Anterior cingulate cortex (tissue), 58 donors: ENCODE results near the gene EXOC3.
"Not testable (repeated sequence)": the region's sequence is repeated elsewhere in the genome, so short reads cannot be mapped to it uniquely, and the experiment has no call there.

Experiments
- DNase-seq, 58 donors: peaks; one replicate each; lab custom pipeline; 2025; lab: John Stamatoyannopoulos, UW

The EXOC3 gene

DNA sequence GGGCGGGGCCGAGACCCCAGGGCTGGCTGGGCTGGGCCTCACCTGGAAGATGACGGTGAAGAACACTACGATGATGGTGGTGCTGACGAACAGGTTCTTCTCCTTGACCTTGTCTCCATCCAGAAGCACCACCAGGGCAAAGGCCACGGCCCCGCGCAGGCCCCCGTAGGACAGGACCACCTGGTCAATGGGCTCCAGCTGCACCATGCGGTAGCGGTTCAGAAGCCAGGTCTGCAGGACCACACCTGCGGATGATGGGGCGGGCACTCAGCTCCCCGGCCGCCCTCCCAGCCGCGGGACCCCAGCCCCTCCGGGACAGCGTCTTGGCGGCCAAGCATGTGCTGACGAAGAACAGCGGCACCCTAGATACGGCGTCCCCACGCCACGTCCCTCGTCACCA, 39.5 kb downstream of the EXOC3 start:
- no peak for DNase-seq

DNA sequence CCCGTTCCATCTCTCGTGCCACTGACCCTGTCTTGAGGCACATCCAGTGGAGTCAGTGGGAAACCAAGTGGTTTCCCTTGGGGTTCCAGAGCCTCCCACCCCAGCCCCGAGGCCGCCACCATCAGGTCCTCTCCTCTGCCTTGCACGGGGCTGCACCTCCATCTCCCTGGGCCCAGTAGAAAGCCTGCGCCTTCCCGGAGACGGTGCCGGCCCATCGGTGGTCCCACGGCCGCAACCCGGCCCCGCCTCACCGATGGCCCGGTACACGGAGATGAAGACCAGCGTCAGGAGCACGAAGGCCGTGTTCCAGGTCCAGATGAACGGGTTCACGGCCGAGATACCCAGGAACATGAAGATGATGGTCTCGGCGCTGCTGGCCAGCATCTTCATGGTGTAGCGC, 40.0 kb downstream of the EXOC3 start:
- no peak for DNase-seq

DNA sequence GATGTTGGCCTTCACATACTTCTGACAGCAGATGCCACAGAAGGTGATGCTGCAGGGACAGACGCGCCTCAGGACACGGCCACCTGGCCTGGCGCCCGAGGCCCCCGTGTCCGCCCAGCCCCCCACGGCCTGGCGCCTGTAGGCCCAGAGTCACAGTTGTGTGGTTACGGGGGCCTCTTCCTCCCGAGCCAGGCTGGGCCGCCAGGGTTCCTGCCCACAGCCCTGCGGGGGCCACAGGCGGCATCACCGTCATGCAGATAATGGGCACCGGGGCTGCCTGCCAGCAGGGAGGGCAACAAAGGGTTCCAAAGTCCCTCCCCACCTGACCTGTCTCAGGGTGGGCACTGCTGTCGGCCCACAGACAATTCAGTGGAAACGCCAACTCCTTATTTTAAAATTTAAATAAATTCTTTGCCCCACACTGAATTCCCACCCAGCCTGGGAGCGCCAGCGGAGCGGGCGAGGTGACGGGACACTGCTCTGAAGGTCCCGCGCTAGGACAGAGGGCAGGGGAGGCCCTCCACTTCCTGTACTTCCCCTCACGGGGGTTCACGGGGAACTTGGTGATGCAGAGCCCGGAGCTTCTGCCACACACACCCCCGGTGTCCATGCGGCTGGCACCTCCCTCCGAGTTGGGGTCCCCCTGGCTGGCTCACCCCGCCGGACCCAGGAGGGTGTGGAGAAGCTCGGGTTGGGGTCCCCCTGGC, 40.6 kb downstream of the EXOC3 start:
- no peak for DNase-seq

DNA sequence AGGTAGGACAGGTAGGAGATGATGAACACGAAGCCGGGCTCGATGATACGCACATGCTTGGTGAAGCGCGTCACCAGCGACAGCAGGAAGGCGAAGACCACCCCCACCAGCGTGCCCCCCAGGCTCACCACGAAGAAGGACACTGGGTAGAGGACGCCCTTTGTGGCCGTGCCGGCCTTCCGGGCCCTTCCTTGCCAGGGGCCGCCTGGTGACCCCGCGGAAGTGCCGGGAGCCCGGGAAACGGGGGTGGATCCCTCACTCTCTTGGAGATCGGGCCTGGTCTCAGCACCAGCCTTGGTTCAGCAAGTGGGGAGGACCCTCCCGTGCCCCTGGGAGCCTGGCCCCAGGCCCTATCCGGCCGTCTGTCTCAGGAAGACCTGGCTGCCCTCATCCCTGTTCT, 41.6 kb downstream of the EXOC3 start:
- DNase-seq = no peak

DNA sequence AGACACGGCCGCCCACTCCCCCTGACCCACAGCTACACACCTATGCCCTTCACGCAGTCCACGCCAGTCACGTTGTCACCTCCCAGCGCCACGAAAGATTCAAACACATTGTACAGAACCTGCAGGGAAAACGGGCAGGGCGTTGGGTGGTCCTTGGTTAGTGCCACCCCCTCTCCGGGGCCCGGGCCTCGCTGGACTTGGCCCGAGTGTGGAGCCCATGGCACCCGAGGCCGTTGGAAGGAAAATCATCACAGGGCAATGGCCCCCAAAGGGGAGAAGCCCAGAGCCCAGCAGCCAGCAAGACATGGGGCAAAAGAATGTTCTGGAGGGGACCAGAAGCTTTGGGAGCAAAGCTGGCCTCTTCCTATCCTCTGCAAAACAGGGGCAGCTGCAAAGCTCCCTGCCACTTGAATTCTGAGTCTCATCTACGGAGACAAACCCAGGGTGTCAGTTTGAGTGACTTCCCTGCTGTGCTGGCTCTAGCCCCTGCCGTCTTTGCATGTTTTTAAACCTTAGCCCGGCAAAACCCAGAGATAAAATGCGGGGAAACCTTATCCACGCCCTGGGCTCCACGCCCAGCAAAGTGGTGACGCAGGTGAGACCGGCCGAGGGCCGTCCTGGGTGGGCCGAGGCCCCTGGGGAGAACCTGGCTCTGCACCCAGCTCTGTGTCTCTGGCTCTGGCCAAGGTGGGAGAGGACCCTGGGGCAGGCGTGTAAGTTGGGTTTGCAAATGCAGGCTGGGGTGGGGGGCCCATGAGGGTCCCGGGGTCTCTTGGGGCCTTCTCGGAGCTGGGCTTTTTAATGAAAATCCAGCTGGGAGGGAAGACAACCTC, 42.4 kb downstream of the EXOC3 start:
- DNase-seq = no peak

DNA sequence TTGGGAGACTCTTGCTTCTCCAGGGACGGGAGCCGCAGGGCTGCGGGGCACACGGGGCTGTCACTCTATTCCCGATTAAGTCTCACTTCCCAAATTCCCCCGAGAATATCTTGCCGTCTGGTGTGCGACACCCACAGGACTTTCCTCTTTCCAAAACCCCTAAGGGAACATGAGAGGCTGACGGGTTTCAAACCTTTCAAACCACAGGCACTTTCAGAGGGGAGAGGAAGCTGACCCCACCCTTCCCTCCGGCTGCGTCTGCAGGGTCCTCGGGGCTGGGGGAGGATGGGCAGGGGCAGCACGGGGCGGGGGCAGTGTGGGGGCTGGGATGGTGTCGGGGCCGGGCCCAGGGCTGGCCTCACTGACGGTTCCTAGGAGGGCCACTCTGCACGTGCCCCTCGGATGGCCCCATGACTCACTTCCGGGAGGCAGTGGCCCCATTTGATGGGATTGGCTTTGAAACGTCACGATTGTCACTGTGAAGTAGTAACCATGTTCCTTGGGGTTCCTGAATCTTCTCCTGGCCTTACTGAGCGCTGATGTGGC, 43.0 kb downstream of the EXOC3 start:
- DNase-seq = no peak

DNA sequence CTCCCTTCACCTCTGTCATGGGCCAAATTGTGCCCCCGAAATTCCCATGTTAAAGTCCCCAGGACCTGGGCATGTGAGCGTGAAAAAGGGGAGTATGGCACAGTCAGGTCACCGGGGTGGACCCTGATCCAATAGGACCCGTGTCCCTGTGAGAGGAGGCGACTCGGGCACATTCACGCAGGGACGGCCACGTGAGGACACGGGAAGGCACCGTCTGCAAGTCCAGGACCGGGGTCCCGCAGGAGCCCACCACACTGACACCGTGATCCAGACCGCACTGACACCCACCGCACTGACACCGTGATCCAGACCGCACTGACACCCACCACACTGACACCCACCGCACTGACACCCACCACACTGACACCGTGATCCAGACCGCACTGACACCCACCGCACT, 43.6 kb downstream of the EXOC3 start:
- not testable (repeated sequence) for DNase-seq

DNA sequence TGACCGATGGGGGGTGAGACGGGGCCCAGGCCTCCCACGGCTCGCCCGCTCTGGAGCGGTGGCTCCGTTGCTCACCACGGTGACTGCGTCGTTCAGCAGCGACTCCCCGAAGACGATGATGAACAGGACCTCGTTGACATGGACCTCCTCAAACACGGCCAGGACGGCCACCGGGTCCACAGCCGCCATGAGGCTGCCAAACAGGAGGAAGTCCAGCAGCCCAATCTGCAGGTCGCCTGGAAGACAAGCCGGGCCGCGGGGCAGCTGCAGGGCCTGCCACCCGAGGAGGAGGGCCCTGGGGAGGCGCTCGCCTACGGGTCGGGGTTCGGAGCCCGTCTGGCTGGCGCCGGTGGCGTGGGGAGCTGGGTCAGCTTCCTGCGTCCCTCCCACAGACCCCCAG, 45.3 kb downstream of the EXOC3 start:
- DNase-seq = no peak

DNA sequence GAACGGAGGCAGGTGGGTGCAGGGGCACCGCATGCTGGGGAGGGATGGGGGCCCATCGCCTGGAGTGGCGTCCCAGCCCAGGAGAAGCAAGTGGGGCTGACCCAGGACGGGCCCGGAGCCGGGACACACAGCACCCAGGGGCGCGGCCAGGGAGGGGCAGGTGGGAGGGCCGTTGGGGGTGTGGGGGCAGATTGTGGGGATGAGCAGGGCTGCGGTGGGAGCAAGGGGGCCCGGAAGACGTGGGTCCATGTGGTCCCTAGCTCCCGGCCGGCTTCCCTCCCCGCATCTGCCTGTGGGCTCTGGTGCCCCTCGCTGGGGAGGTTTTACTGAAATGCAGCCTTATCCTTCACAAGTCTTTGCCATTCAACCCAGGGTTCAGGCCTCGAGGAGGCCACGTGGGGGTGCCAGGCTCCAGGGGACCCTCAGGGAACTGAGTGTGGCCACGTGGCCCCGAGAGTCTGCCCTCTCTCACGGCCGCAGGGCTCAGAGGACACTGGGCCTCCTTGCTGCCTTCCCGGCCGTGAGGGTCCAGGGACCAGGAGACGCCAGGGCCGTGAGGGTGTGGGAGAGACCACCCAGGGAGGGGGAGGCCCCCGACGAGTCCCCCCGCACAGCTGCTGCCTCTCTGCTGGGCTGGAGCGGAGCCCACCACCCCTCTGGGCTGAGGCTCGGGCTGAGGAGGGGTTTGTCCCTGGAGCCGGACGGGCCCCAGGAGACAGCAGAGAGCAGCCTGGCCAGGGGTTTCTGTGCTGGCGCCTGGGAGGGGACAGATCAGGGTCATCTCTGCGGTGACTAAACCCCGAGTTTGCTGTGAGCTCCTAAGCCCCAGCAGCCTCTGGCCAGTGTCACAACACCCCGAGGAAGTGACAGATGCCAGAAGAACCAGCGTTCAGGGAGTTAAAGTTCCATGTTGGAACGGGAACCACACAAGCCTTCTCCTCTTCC, 46.0 kb downstream of the EXOC3 start:
- DNase-seq = no peak

DNA sequence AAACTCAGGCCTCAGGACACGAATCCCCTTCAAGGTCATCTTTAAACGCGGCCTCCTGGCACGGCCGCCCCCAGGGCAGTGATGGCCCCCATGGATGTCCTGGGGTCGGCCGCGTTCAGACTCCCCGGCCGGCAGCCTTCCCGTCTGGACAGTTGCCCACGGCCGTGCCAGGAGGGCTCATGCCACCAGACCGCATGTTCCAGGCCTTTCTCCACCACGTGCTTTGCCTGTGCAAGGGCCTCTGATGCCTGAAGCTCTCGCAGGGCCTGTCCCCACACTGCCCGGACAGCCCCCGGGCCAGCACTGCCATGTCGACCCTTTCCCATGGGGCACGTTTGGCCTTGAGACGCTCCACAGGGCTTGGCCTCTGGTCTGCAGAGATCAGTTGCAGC, 46.7 kb downstream of the EXOC3 start:
- DNase-seq = no peak

DNA sequence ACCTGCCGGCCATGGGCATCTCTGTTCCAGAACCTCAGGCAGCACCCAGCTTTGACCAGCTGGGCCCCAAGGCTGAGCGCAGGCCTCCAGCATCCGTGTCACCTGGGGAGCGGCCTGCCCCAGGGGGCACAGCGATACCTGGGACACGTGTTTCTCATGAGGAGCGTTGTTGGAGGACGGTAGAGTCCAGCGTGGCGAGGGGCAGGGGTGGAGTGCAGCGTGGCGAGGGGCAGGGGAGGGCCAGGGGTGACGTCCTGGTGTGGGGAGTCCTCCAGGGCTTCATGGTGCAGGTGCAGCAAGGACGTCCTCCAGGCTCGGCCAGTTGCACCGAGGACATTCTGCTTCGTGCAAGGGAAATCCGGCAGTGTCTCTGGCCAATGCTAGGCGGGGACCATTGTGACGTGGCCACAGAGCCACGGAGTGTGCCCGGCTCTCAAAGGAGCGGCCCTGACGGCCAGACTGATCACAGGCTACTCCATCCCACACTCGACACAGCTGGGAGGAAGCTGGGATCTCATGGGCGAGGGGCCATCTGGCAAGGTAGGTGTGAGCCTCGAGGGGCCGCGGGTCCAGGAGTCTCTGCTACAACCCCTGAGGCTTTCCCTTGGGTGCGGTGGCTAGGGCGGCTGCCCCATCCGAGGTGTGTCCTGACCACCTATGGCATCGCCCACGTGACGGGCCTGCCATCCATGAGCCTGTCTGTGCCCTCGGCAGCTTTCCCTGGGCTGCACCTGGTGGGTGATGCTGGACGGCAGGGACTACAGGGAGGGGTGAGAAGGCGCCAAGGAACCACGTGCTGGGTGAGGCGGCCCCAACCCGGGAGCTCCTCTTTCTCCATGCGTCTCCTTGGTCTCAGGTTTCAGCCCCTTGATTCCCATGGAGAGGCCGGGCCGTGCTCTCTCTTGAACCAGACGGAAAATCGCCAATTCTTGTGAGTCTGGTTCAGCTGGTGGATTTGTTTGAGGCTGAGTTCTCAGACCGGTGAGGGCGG, 47.4 kb downstream of the EXOC3 start:
- no peak for DNase-seq

DNA sequence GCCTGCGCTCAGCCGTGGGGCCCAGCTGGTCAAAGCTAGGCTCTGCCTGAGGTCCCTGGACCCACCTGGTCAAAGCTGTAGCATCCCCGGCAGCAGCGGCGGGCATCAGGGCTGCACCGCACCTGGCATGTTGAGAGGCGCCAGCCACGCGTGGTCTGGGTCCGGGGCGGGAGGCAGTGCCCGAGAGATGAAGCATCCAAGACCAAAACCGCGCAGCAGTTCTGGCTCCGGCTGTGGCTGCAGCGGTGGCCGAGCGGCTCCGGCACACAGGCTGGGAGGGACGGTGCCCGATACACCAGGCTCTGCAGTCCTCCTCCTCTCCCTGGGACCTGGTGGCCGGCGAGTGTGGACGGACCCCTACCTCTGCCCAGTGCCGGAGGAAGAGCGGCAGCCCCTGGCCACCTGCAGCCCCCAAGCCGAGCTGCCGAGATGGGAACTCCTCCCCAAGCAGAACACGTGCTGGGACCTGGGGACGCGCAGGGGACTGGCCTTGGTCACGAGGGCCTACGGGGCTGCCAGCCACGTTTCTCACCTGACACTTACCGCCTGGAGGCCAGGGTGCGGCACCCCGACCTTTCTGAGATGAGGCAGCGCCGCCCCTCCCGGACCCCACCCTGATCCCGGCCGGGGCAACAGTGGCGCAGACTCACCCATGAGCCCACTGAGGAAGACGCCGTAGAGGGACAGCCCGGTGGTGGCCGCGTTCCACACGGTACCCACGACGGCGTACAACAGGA, 48.3 kb downstream of the EXOC3 start:
- DNase-seq = no peak

DNA sequence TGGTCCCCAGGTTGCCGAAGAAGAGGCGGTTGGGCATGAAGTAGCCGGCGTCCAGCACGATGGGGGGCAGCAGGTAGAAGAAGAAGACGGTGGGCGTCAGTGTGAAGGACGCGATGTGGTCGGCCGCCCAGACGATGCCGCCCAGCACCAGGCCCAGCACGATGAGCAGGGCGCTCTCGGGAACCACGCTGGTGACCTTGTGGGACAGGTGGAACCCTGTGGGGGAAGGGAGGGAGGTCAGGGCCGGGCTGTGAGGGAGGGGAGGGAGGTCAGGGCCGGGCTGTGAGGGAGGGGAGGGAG, 48.8 kb downstream of the EXOC3 start:
- DNase-seq = no peak

DNA sequence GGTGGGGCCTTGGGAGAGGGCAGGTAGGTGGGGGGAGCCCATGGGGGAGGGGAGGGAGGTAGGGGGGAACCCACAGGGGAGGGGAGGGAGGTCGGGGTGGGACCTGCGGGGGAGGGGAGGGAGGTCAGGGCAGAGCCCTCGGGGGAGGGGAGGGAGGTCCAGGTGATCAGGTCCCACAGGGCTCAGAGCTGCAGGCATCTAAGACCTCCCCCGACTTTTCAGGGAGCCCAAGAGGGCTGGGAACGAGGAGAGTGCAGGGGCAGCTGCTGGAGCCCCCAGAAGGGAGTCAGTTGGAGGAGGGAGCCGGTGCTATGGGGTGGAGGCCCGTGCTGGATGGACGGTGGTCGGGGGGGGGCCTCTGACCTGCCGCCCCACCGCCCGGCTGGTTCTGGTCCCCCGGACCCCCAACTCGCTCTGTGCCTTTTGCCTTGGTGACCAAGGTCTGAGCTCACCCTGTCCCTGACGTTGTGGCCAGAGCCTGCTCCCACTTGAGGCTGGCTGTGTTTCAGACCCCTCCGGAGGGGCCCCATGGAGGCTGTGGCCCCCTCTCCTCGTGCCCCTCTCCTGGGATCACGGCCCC, 49.4 kb downstream of the EXOC3 start:
- DNase-seq = no peak

DNA sequence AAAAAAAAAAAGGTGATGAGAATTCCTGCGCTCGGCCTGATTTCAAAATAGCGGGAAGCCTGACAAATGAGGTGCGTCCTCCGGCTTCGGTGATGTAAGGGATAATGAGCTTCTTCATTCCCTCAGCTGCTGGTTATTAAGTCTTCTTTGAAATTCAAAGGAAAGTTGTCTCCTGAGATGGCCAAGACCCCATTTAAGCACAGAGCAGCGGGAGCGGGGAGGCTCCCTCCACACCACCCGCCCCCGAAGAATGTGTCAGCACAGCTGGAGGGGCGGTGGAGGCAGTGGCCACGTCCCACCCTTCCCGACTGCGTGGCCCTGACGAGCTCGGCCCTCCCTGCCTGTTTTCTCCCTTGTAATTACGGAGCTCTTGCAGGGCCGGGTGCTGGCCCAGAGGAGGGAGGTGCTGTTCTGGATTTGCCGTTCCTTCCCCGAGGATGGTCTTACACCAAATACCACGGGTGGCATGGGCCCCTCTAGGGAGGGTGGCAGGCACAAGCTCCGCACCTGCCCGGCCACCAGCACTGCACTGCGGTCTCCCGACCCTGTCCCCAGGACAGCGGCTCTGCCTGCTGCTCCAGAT, 50.2 kb downstream of the EXOC3 start:
- no peak for DNase-seq

DNA sequence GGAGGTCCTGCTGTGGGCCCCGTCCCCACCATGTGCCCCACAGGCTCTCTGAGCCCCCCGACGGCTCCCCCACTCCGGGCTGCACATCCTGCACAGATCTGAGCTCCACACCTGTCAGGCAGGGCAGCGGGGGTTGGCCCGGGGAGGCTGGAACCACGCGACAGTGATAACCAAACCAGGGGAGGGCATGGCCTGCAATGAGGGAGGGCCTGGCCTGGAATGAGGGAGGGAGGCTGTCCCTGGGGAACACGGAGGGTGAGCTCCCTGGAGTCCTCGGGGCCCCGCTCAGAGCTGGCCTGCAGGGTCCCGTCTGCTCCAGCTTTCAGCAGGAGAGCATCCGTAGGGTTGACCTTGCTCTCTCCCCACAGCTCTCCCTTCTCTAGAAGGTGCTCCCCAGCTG, 50.8 kb downstream of the EXOC3 start:
- DNase-seq = no peak

DNA sequence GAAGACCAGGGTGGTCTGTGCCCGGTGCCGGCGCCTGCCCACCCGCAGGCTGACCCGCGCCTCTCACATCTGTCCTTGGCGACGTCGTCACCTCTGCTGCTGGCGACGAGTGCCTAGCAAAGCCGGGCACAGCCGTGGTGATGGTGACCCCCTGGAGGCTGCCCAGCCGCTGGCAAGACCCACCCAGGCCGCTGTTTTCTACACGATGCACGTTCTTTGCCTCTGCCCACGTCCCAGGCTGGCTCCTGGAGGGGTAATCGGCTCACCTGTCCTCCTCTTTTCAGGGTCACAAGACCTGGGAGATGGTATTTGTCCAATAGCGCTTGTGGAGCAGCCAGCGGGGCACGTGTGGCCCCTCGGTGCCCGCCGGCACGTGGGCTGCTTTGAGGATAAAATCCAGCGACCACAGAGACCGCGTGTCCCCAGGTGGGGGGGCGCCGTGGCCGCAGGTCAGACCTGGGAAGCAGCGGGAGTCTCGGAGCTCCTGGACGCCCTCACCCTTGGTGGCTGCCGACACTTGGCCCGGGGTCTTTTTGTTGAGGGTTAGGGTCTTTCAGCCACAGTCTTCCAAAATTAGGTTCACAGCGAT, 51.8 kb downstream of the EXOC3 start:
- no peak for DNase-seq

DNA sequence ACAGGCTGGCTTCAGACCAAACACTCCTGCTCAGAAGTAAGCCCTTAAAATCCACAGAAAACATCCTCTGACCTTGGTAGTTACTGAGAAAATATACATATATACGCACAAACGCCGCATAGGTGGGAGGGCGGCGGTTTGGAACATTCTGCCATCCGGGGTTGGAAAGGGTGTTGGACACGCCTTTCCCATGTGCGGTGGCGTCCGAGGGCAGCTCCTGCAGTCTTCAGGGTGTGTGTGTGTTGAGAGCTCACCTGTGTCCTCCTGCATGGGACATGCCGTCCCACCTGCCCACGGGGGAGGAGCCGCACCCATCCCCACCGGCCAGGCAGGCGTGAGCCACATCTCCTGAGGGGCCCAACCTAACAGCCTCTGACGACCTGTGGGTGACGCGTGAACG, 53.1 kb downstream of the EXOC3 start:
- no peak for DNase-seq
